Measurements from ENCODE around the gene KCNN4.

GRCh38 chr19:43784241-43784980 is 3.6 kb upstream of the KCNN4 start:
- TF ChIP-seq, protein P1, sequence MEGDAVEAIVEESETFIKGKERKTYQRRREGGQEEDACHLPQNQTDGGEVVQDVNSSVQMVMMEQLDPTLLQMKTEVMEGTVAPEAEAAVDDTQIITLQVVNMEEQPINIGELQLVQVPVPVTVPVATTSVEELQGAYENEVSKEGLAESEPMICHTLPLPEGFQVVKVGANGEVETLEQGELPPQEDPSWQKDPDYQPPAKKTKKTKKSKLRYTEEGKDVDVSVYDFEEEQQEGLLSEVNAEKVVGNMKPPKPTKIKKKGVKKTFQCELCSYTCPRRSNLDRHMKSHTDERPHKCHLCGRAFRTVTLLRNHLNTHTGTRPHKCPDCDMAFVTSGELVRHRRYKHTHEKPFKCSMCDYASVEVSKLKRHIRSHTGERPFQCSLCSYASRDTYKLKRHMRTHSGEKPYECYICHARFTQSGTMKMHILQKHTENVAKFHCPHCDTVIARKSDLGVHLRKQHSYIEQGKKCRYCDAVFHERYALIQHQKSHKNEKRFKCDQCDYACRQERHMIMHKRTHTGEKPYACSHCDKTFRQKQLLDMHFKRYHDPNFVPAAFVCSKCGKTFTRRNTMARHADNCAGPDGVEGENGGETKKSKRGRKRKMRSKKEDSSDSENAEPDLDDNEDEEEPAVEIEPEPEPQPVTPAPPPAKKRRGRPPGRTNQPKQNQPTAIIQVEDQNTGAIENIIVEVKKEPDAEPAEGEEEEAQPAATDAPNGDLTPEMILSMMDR (IDR thresholded peaks at IDR 0.05; ENCODE audit: poor library complexity): no peak
- TF ChIP-seq EZH2 (IDR thresholded peaks at IDR 0.05; ENCODE audit: borderline replicate concordance) (no peak), EZH2phosphoT487 (IDR thresholded peaks at IDR 0.05; ENCODE audit: low read depth, severe bottlenecking, unreplicated experiment) (no peak)
